ENCODE measurements around the gene MAGI2. TPM values are rescaled to one million over a fixed set of nuclear protein-coding genes. Genes with fewer than 3 reads are reported as not detected.

MAGI2 gene
- polyA plus RNA-seq, 1 donor, result 37.2 TPM

DNA sequence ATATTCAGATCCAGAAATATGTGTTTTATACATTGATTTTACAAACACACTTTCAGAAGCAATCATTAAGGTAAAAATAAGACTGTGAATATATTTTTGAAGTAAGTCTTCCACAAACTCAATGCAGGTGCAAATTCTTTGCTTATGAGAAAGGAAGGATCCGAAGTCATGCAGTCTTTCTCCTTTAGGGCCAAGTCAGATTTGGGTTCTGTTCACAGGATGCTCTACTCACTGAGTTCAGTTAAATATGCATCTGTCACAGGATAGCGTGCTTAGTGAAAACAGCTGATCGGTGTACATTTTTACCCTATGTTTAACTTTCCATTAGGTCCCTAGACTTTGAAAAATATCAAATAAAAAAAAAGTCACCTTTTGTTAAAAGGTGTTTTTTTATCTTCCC lies 1046.4 kb downstream of the MAGI2 start:
- no peak for DNase-seq

- DNase-seq, result no peak
Measured at GRCh38 chr7:78406531-78406930, 1046.9 kb downstream of the MAGI2 start.

DNA sequence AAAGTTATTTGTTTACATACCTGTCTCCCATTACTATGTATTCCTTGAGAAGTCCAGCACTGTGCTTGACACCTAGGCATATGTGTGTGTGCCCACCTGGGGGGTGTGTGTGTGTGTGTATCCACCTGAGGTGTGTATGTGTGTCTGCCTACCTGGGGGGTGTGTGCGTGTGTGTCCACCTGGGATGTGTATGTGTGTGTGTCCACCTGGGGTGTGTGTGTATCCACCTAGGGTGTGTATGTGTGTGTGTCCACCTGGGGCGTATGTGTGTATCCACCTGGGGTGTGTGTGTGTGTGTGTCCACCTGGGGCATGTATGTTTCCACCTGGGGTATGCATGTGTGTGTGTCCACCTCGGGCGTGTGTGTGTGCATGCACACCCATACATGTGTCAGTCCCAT lies 1051.4 kb downstream of the MAGI2 start:
- no peak for DNase-seq

DNA sequence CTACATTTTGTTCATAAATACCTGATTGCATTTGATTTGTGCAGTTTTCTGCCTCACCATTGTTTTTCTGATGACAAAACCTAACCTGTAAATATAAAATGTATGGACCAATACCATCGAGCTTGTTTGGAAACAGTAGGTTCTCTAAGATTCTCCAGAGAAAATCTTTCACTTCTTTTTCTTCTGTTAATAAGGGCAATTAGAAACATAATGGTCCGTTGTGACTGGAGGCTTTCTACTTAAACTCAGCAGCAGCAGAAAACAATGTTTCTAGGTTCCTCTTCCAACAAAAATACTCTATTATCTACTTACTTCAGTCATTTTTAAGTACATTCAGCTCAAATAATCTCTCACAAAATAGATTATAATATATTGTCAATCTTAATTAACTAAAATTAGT lies 1053.4 kb downstream of the MAGI2 start:
- DNase-seq, result no peak

GRCh38 chr7:78399033-78399769 lies 1054.3 kb downstream of the MAGI2 start:
- no peak for DNase-seq

DNA sequence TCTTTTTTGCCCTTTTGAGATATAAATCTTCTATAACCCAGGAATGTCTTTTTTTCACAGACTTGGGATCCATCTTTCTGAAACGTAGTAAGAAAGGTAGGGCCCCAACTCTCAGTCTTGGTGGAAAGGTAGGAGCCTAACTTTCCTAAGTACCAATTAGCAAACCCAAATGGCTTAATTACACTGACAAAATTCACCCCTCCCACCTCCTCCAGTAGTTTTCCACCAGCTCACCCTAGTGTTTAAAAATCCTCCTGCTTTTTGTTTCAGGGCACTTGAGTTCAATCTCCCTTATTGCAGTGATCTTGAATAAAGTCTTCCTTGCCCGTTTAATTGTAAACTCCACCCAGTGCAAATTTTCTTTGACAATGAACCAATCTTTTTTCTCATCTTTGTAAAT lies 1054.9 kb downstream of the MAGI2 start:
- no peak for DNase-seq

GRCh38 chr7:78398081-78398480 lies 1055.4 kb downstream of the MAGI2 start:
- DNase-seq, result no peak

GRCh38 chr7:78396210-78396609 lies 1057.3 kb downstream of the MAGI2 start:
- DNase-seq, result no peak

- DNase-seq, result no peak
Measured at GRCh38 chr7:78395298-78396036, 1058.0 kb downstream of the MAGI2 start.

- DNase-seq, result no peak
Measured at GRCh38 chr7:78389022-78389421, 1064.4 kb downstream of the MAGI2 start.

GRCh38 chr7:78386520-78386919 lies 1066.9 kb downstream of the MAGI2 start:
- DNase-seq, result peak; percentile 35

- DNase-seq, result no peak
Measured at GRCh38 chr7:78383096-78383880, 1070.2 kb downstream of the MAGI2 start.

GRCh38 chr7:78379148-78379547 lies 1074.3 kb downstream of the MAGI2 start:
- DNase-seq, result no peak

GRCh38 chr7:78377532-78377931 lies 1075.9 kb downstream of the MAGI2 start:
- no peak for DNase-seq

GRCh38 chr7:78370936-78371335 lies 1082.5 kb downstream of the MAGI2 start:
- no peak for DNase-seq

- DNase-seq, result no peak
Measured at GRCh38 chr7:78368771-78369170, 1084.7 kb downstream of the MAGI2 start.

- no peak for DNase-seq
Measured at GRCh38 chr7:78367280-78367773, 1086.1 kb downstream of the MAGI2 start.

DNA sequence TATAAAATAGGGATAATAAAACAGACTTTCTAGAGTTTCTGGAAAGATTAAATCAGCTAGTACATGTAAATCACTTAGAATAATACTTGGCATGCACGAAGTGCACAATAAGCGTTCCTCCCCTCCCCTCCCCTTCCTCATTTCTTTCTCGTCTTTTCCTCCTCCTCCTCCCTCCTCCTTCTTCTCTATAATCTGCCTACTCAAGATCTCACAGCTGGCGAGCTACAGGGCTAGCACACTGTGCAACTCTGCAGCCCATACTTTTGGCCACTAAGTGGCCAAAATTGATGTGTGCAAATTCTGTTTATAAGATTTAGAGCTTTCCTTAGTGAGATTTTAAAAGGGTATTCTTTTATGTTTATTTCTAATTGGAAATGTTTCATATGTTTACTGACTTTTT lies 1089.6 kb downstream of the MAGI2 start:
- DNase-seq, result no peak

GRCh38 chr7:78359836-78360235 lies 1093.6 kb downstream of the MAGI2 start:
- DNase-seq, result no peak

- DNase-seq, result no peak
Measured at GRCh38 chr7:78357709-78358108, 1095.8 kb downstream of the MAGI2 start.

DNA sequence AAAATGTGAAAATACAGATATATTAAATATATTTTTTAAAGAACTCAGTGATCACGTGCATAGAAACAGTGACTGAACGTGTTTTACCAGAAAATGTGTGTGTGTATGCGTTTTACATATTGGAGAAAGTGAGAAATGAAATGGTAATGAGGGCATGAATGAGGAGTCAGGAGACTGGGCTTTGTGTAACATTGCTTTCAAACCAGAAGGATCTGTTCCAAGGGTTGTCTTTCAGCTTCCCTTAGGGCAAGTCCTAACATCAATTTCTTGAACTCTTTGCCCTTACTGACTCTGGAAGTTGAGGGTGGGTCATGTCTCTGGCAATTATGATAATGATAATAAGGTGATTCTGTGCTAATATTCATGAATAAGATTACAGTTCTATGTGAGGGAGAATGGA lies 1097.6 kb downstream of the MAGI2 start:
- DNase-seq, result no peak

- DNase-seq, result no peak
Measured at GRCh38 chr7:78350926-78351325, 1102.5 kb downstream of the MAGI2 start.

DNA sequence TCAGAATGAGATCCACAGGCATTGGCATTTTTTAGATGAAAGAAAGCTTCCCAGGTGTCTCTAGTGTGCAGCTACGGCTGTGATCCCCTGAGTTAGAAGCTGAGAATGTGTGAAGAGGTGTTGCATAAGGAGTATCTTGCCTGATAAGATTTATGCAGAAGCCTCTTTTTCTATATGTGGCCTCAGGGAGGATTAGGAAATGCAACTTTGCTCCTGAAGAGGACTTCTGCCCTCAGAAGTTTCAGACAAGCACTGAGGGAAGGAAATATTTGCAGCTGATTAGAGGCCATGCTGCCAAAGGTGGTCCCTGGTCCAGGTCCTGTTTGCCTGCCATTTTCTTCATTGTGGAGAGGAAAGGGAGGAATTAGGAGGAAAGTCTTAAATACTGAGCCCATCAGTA lies 1103.1 kb downstream of the MAGI2 start:
- no peak for DNase-seq

Data from left kidney (tissue), 2 donors.